Type B pancreatic cell (in vitro differentiated cells): ENCODE data around the gene ATP12A. TPM values are rescaled to one million over a fixed set of nuclear protein-coding genes. Genes with fewer than 3 reads are reported as not detected.

Experiments
- DNase-seq: peaks from one replicate; pipeline ENCODE4 v3.0.0; 2021; ENCODE audit warnings: mixed read lengths; ENCODE audit not compliant: unreplicated experiment; ENCODE audit errors: extremely low spot score
- H3K27ac Mint-ChIP-seq: 2 replicates; pipeline ENCODE4 v1.8.0; 2021; ENCODE audit warnings: mild to moderate bottlenecking, mixed read lengths
- H3K27me3 Mint-ChIP-seq: 2 replicates; pipeline ENCODE4 v1.8.0; 2021; ENCODE audit warnings: mixed read lengths
- H3K36me3 Mint-ChIP-seq: 2 replicates; pipeline ENCODE4 v1.8.0; 2021; ENCODE audit warnings: mixed read lengths
- H3K4me1 Mint-ChIP-seq: one replicate; pipeline ENCODE4 v1.8.0; 2021; ENCODE audit warnings: mixed read lengths; ENCODE audit not compliant: unreplicated experiment
- H3K4me3 Mint-ChIP-seq: 2 replicates; pipeline ENCODE4 v1.8.0; 2021; ENCODE audit warnings: mild to moderate bottlenecking, mixed read lengths
- H3K9me3 Mint-ChIP-seq: 2 replicates; pipeline ENCODE4 v1.8.0; 2021; ENCODE audit warnings: mixed read lengths
- CTCF ChIP-seq: fragments of 200-600 bp; sonication (generic); conservative IDR thresholded peaks from 2 replicates; pipeline ENCODE4 v1.5.0; 2021; ENCODE audit warnings: antibody characterized with exemption, mild to moderate bottlenecking
- total RNA-seq: library from RNA; stranded (reverse); gene quantifications from 2 replicates; pipeline ENCODE4 v1.2.1, GENCODE V29; 2021; ENCODE audit warnings: low replicate concordance

ATP12A gene
- total RNA-seq, 1 donor from 2014 or later, result 19.0 TPM

DNA sequence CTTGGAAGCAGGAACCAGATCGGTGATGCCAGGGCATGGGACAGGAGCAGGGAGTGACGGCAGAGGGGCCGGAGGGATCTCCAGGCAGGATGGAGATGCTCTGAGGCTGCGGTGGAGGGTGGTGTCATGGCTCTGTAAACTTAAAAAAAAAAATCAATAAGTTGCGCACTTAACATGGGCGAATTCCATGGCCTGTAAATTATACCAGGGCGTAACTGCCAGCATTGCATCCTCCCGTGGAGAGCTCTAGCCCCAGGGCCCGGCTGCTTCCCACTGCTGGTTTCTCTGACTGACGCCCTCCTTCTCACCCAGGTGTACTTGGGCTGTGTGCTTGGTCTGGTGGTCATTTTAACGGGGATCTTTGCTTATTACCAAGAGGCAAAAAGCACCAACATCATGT is 8.7 kb downstream of the ATP12A start:
- Mint-ChIP-seq H3K9me3 (no peaks in the 10 kb centered on the region), H3K27me3 (peaks cover 50% of the 10 kb centered on the region), H3K4me3 (no peak overlapping the region), H3K36me3 (no peaks in the 10 kb centered on the region), H3K4me1 (peaks cover 4% of the 10 kb centered on the region), H3K27ac (no peak overlapping the region)
- DNase-seq, result no peak
- no peak for TF ChIP-seq CTCF

- DNase-seq, result no peak
- Mint-ChIP-seq H3K36me3 (no peaks in the 10 kb centered on the region), H3K9me3 (no peaks in the 10 kb centered on the region), H3K27me3 (peaks cover 44% of the 10 kb centered on the region), H3K4me3 (no peak overlapping the region), H3K4me1 (no peaks in the 10 kb centered on the region), H3K27ac (no peak overlapping the region)
- TF ChIP-seq CTCF, result no peak
Measured at GRCh38 chr13:24691381-24691780, 11.2 kb downstream of the ATP12A start.

DNA sequence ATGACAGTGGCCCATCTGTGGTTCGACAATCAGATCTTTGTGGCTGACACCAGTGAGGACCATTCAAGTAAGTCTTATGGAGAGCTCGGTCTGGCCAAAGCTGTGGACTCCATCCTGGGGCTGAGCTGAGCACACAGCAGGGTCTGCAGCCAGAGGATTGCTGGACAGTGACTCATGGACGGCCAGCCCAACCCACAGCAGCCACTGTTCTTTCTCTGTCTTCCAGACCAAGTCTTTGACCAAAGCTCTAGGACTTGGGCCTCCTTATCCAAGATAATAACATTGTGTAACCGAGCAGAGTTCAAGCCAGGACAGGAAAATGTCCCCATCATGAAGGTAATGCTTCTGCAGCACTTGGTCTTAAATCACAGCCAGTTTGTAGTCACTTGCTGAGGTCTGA is 12.4 kb downstream of the ATP12A start:
- Mint-ChIP-seq H3K9me3 (no peaks in the 10 kb centered on the region), H3K27ac (no peak overlapping the region)
- TF ChIP-seq CTCF, result no peak

DNA sequence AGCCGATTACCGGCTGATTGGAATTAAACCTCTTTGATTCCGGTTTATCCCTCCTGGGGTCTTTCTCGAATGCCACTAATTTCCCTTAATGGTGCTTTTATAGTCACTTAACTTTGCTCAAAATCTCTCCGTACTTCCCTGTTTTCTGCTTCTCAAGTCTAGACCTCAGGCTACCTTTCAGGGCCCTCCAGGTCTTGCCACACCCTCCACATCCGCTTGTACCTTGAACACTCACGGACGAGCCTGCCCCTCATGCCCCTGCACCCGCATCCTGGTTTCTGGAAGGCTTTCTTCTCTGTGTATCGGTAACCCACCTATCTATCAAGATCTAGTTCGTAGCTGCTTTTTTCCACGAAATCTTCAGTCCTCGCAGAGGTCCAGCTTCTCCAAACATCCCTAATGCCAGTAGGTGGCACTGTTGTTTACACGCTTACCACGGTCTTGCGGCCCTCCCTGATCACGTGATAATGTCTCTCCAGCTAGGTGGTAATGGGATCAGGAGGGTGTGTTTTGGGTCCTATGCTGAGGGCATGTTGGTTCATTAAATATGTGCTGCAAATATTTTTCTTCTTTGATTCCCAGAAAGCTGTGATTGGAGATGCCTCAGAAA is 13.8 kb downstream of the ATP12A start:
- no peaks in the 10 kb centered on the region for H3K4me1 Mint-ChIP-seq
- H3K27ac Mint-ChIP-seq, result no peak overlapping the region
- peak; percentile 78 for TF ChIP-seq CTCF
- no peaks in the 10 kb centered on the region for H3K9me3 Mint-ChIP-seq
- H3K27me3 Mint-ChIP-seq, result peaks cover 36% of the 10 kb centered on the region
- no peaks in the 10 kb centered on the region for H3K36me3 Mint-ChIP-seq
- peak overlapping the region; percentile 15 for H3K4me3 Mint-ChIP-seq
- no peak for DNase-seq

More for the DNA sequence above, 12.4 kb downstream of the ATP12A start:
- no peaks in the 10 kb centered on the region for H3K4me1 Mint-ChIP-seq
- DNase-seq, result no peak
- no peaks in the 10 kb centered on the region for H3K36me3 Mint-ChIP-seq
- no peak overlapping the region for H3K4me3 Mint-ChIP-seq
- H3K27me3 Mint-ChIP-seq, result peaks cover 41% of the 10 kb centered on the region

DNA sequence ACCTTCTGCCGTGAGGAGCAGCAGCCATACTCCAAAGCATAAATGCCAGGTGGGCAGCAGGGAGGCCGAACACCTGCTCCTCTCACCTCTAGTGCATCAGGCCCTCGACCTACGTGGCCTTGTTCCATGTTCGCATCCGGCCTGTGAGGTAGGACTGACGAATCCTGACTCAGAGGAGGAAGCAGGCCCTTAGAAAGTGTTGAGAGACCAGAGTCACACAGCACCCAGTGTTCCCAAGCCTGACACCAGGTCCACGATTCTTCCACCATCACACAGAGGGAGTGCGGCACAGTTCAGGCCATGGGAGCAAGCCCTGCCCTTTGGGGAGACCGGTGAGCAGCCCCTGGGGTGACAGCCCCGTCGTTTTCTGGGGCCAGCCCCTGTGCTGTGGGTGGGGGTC is 14.7 kb downstream of the ATP12A start:
- Mint-ChIP-seq H3K4me3 (no peak overlapping the region), H3K4me1 (no peaks in the 10 kb centered on the region), H3K36me3 (no peaks in the 10 kb centered on the region), H3K9me3 (no peaks in the 10 kb centered on the region), H3K27me3 (peaks cover 36% of the 10 kb centered on the region), H3K27ac (no peak overlapping the region)
- DNase-seq, result no peak
- TF ChIP-seq CTCF, result no peak

DNA sequence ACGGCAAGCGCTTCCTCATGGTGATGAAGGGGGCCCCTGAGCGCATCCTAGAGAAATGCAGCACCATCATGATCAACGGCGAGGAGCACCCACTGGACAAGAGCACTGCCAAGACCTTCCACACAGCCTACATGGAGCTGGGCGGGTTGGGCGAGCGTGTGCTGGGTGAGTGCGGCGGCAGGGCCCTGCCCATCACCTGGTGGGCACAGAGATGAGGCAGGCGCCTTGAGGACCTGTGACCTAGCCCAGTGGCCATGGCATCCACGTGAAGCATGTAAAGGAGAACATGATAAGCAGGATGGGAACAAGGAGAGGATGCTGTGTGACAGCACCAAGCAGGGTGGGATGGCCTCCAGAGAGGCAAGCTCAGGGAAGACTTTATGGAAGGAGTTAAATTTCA is 18.5 kb downstream of the ATP12A start:
- DNase-seq, result no peak
- no peak overlapping the region for H3K4me3 Mint-ChIP-seq
- no peaks in the 10 kb centered on the region for H3K36me3 Mint-ChIP-seq
- no peaks in the 10 kb centered on the region for H3K4me1 Mint-ChIP-seq
- H3K27ac Mint-ChIP-seq, result no peak overlapping the region
- H3K27me3 Mint-ChIP-seq, result peaks cover 16% of the 10 kb centered on the region
- H3K9me3 Mint-ChIP-seq, result no peaks in the 10 kb centered on the region
- no peak for TF ChIP-seq CTCF
